SJSA1 (cell line): ENCODE measurements around the gene PCED1B. TPM values are rescaled to one million over a fixed set of nuclear protein-coding genes. Genes with fewer than 3 reads are reported as not detected.
"Not testable (repeated sequence)": the region's sequence is repeated elsewhere in the genome, so short reads cannot be mapped to it uniquely, and the experiment has no call there.

Source experiments
- DNase-seq, 2 experiments: peaks; one replicate each; pipeline ENCODE4 v3.0.0-alpha.2; 2015 to 2020; ENCODE audit warnings: low spot score in 2 of 2, low read depth in 1 of 2
- H3K27ac ChIP-seq: fragments of 250-450 bp; sonication (Bioruptor Pico); 2 replicates; pipeline ENCODE4 v1.5.1; 2020; ENCODE audit warnings: mild to moderate bottlenecking, moderate library complexity
- H3K27me3 ChIP-seq: fragments of 250-450 bp; sonication (Bioruptor Pico); replicated peaks from 2 replicates; pipeline ENCODE4 v1.5.1; 2020; ENCODE audit warnings: mild to moderate bottlenecking, moderate library complexity
- H3K36me3 ChIP-seq: fragments of 250-450 bp; sonication (Bioruptor Pico); 2 replicates; pipeline ENCODE4 v1.5.1; 2020; ENCODE audit warnings: mild to moderate bottlenecking
- H3K4me1 ChIP-seq: fragments of 250-450 bp; sonication (Bioruptor Pico); replicated peaks from 2 replicates; pipeline ENCODE4 v1.6.1; 2021; ENCODE audit warnings: mild to moderate bottlenecking
- H3K4me3 ChIP-seq: fragments of 250-450 bp; sonication (Bioruptor Pico); 2 replicates; pipeline ENCODE4 v1.5.1; 2020; ENCODE audit warnings: mild to moderate bottlenecking
- H3K9me3 ChIP-seq: fragments of 250-450 bp; sonication (Bioruptor Pico); replicated peaks from 2 replicates; pipeline ENCODE4 v1.5.1; 2020; ENCODE audit warnings: mild to moderate bottlenecking
- total RNA-seq: library from RNA; depleted of rRNA; stranded (reverse); fragments of >200 nt; shearing (Covaris generic); gene quantifications from 2 replicates; pipeline ENCODE4 v1.2.3, GENCODE V29; 2014; rRNA removed

PCED1B gene, protein sequence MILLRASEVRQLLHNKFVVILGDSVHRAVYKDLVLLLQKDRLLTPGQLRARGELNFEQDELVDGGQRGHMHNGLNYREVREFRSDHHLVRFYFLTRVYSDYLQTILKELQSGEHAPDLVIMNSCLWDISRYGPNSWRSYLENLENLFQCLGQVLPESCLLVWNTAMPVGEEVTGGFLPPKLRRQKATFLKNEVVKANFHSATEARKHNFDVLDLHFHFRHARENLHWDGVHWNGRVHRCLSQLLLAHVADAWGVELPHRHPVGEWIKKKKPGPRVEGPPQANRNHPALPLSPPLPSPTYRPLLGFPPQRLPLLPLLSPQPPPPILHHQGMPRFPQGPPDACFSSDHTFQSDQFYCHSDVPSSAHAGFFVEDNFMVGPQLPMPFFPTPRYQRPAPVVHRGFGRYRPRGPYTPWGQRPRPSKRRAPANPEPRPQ
- total RNA-seq: 0.39 and 13.1 TPM in 2 replicates

DNA sequence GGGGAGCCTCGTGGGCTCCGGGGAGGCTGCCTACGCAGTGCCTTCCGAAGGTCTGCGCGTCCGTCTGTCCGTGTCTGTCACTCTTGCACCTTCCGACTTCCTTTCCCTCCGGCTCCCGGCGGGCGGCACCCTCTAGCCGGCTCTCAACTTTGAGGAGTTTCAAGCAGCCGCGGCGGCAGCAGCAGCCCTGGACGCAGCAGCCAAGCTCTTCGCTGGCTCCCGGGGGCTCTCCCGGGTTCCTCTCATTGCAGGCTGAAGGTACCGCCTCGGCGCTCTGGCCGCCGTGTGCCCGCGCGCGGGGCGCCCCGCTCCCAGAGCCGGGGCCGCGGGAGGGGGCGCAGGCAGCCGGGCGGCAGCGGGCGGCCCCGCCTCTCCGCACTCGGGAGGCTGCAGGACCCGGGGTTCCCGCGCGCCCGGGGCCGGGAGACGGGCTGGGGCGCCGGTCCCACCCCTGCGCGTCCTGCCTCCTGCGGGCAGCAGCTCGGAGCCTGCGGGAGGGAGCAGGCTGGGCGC lies at the start of gene PCED1B, which contains the start of gene AMIGO2:
TSS of gene PCED1B (plus strand) at position 154 of the 513 bp plus-strand sequence. CDS start 155,443 bp downstream, outside the sequence.
TSS of gene AMIGO2 (minus strand) at position 492 of the 513 bp plus-strand sequence. CDS start 957 bp downstream, outside the sequence.
- Histone ChIP-seq H3K4me1 (peaks cover 59% of the 10 kb centered on the region), H3K4me3 (peak within 1 kb of the TSS; percentile 78), H3K9me3 (no peaks in the 10 kb centered on the region), H3K27me3 (no peaks in the 10 kb centered on the region), H3K36me3 (peaks cover 12% of the 10 kb centered on the region), H3K27ac (peak within 1 kb of the TSS; percentile 68)
- DNase-seq: peak; percentile 65 to 79

DNA sequence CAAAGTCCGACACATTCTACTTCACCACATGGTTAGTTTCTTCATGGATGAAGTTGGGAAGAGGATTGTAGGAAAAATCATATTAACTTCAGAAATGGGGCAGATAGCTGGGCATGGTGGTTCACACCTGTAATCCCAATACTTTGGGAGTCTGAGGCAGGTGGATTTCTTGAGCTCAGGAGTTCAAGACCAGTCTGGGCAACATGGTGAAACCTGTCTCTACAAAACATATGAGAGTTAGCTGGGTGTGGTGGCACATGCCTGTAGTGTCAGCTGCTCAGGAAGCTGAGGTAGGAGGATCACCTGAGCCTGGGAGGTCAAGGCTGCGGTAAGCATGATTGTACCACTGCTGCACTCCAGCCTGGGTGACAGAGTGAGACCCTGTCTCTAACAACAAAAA lies 49.5 kb upstream of the PCED1B start:
- Histone ChIP-seq H3K36me3 (no peaks in the 10 kb centered on the region), H3K4me3 (no peak overlapping the region), H3K27ac (no peak overlapping the region), H3K27me3 (no peaks in the 10 kb centered on the region; the same call in 1 of the 2 replicates), H3K4me1 (peaks cover 8% of the 10 kb centered on the region), H3K9me3 (0 out of 2 replicates have a peak, but pooled peaks cover 4% of the 10 kb centered on the region)
- peak; percentile 63 to 79 for DNase-seq

DNA sequence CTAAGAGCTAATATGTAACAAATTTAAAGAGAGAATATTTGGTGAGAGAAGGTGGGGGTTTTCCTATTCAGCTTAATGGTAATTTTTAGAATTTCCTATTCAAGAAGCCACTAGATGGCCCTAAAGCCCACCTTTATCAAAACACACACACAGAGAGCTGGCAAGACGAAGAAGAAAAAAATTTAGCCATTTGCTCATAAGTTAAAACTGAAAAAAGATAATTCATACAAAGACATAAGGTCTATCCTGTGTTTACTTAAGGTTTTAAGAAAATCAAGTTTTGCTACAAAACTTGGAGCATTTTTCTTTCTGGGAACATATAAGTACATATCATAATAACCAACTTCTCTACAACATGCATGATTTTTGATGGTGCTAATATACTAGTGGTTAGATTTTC lies 46.8 kb upstream of the PCED1B start:
- Histone ChIP-seq H3K36me3 (no peaks in the 10 kb centered on the region), H3K9me3 (0 out of 2 replicates have a peak, but pooled peaks cover 4% of the 10 kb centered on the region), H3K4me3 (no peak overlapping the region), H3K4me1 (peaks cover 8% of the 10 kb centered on the region), H3K27me3 (no peaks in the 10 kb centered on the region; the same call in 1 of the 2 replicates), H3K27ac (no peak overlapping the region)
- peak in 1 of 2 experiments; percentile 58 for DNase-seq

DNA sequence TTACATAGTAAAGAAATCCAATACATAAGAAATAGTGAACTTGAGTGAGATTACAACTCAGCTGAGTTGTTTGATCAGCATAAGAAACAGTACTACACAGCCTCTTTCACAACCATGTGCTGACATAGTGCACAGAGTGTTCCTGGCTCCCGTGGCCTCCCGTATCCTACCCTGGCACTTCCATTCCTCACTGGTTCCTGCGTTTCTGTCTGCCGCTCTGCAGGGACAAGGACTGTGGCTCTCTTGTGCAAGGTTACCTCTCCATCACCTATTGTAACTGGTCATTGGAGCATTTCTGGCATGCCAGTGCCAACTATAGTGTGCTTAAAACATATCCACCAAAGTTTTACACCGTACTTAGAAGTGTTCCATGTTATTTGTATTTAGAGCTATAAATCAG lies 46.3 kb upstream of the PCED1B start:
- no peaks in the 10 kb centered on the region for H3K36me3 ChIP-seq
- no peak for DNase-seq
- no peaks in the 10 kb centered on the region; the same call in 1 of the 2 replicates for H3K27me3 ChIP-seq
- H3K27ac ChIP-seq: no peak overlapping the region
- H3K4me1 ChIP-seq: peaks cover 8% of the 10 kb centered on the region
- H3K4me3 ChIP-seq: no peak overlapping the region
- 0 out of 2 replicates have a peak, but pooled peaks cover 4% of the 10 kb centered on the region for H3K9me3 ChIP-seq

DNA sequence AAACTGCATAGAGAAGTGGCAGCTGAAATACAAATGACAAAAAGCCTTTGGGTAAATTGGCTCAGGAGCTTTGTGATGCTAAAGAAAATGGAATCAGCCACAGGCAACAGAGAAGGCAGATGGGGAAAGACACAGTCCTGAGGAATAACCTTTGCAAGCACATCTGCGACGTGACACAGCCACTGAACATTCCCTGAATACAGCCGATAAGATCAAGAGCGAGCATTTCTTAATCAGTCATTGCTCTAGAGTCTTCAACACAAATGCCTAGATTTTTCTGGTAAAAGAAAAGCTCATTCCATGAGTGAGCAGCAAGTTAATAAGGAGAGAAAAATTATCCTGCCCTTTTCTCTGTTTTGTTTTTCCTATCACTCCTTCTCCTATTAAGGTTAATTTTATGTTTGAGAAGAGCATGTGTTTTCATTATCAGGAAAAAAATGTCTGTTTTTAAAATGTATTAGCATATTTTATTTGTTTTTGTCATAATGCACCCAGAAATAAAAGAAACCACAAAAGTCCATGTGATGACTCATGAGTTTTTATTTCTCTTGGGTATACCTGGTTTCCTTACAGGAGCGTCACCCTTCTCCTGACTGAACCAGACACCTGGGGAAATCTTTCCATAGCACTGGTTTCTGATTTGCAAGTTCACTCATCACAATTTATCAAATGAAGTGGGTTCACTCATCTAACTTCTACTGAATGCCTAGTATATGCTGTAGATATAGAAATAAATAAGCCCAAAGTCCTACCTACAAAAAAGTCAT lies 45.4 kb upstream of the PCED1B start:
- no peaks in the 10 kb centered on the region for H3K27me3 ChIP-seq
- H3K36me3 ChIP-seq: no peaks in the 10 kb centered on the region
- H3K4me1 ChIP-seq: peaks cover 7% of the 10 kb centered on the region
- no peak overlapping the region for H3K27ac ChIP-seq
- DNase-seq: no peak
- 0 out of 2 replicates have a peak, but pooled peaks cover 3% of the 10 kb centered on the region for H3K9me3 ChIP-seq
- H3K4me3 ChIP-seq: no peak overlapping the region

DNA sequence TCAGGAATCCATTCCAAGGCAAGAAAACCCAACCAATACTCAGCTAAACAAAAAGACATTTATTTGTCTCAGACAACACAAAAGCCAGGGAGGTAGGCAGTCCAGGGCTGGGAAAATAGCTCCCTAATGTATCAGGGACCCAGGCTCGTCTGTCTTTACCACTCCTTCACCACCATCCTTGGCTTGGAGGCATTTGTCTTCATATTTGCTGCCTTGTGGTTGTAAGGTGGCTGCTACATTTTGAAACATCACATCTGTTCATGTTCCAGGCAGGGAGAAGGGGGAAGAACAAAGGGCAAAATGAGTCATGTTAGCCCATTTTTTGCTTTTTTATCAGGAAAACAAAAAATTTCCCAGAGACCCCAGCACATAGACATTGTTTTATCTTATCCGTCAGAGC lies 44.8 kb upstream of the PCED1B start:
- Histone ChIP-seq H3K27me3 (no peaks in the 10 kb centered on the region), H3K4me3 (no peak overlapping the region), H3K9me3 (0 out of 2 replicates have a peak, but pooled peaks cover 2% of the 10 kb centered on the region), H3K27ac (no peak overlapping the region), H3K36me3 (no peaks in the 10 kb centered on the region), H3K4me1 (peaks cover 2% of the 10 kb centered on the region)
- peak in 1 of 2 experiments; percentile 12 for DNase-seq

DNA sequence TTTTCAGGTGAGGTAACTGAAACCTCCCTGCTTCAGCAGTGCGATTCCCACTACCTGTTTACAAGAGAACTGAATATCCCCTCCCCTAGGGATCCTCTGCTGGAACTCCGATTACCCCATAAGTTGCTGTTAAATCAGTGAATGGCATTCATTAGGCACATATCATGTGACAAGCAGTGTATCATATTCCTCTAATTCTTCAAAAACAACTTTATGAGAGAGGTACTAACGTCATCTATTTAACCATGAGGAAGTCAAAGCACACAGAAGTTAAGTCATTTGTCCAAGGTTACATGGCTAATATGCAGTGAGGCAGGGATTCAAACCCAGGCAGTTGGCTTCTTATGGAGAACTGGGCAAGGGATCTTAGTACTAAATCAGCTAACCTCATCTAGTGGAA lies 43.9 kb upstream of the PCED1B start:
- Histone ChIP-seq H3K27me3 (no peaks in the 10 kb centered on the region), H3K4me1 (0 out of 2 replicates have a peak, but pooled peaks cover 4% of the 10 kb centered on the region), H3K9me3 (0 out of 2 replicates have a peak, but pooled peaks cover 2% of the 10 kb centered on the region), H3K27ac (no peak overlapping the region), H3K36me3 (no peaks in the 10 kb centered on the region), H3K4me3 (no peak overlapping the region)
- no peak for DNase-seq

DNA sequence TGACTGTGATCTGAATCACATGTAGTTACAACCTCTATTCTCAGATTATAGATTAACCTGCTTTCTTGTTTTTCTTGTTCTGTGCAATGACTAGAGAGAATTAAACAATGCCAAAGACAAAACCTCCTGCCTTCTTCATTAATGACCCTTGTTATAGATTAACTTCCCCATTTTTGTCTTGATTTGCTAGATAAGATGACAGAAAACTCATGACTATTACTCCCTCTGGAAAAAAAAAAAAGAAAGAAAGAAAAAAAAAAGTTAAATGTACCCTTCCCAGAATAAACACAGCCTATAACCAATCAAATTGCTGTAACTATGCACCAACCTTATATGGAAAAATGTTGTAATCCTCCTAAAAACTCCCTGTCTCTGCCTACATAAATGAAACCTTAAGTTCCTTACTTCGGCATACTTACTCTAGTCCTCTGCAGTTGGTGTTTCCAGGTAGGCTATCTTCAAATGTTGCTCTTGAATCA lies 41.1 kb upstream of the PCED1B start:
- H3K36me3 ChIP-seq: no peaks in the 10 kb centered on the region
- 0 out of 2 replicates have a peak, but pooled peaks cover 4% of the 10 kb centered on the region for H3K4me1 ChIP-seq
- H3K27me3 ChIP-seq: no peaks in the 10 kb centered on the region
- DNase-seq: no peak
- no peak overlapping the region for H3K27ac ChIP-seq
- no peaks in the 10 kb centered on the region for H3K9me3 ChIP-seq
- H3K4me3 ChIP-seq: no peak overlapping the region

DNA sequence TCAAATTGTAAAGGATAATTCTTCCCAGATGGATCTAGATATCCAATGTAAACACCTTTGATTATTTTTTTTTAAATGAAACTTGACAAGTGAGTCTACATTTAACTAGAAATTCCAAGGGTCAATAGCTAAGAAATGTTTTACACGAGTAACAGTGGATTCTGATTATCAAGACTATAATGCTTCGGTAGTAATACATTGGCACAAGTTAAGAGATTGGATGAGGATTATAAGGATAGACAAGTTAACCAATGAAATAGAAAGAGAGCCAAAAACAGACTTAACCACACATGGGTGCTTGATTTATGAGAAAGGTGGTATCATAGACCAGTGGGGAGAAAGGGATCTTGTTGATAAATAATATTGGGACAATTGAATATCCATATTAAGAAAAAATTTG lies 40.3 kb upstream of the PCED1B start:
- Histone ChIP-seq H3K27ac (no peak overlapping the region), H3K27me3 (no peaks in the 10 kb centered on the region), H3K4me1 (0 out of 2 replicates have a peak, but pooled peaks cover 4% of the 10 kb centered on the region), H3K4me3 (no peak overlapping the region), H3K36me3 (no peaks in the 10 kb centered on the region), H3K9me3 (no peaks in the 10 kb centered on the region)
- no peak for DNase-seq

DNA sequence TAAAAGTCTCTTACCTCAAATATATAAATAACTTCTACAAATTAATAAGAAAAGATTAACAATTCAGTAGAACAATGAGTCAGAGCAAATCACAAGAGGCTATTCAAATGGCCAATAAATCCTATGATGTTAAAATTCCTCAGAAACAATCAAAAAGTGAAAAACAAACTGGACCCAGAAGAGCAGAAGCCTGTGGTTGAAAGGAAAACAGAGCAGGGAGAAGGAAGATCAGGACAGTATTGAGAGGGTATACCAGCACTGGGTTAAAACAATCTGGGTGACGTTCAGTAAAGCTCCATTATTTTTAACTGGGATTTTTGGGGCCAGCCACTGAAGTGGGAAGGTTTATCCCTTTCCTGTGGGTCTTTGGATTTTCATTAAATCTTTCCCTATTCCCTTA lies 39.7 kb upstream of the PCED1B start:
- no peaks in the 10 kb centered on the region for H3K27me3 ChIP-seq
- no peak overlapping the region for H3K4me3 ChIP-seq
- DNase-seq: no peak
- H3K27ac ChIP-seq: no peak overlapping the region
- no peaks in the 10 kb centered on the region for H3K9me3 ChIP-seq
- H3K36me3 ChIP-seq: no peaks in the 10 kb centered on the region
- H3K4me1 ChIP-seq: 0 out of 2 replicates have a peak, but pooled peaks cover 4% of the 10 kb centered on the region

DNA sequence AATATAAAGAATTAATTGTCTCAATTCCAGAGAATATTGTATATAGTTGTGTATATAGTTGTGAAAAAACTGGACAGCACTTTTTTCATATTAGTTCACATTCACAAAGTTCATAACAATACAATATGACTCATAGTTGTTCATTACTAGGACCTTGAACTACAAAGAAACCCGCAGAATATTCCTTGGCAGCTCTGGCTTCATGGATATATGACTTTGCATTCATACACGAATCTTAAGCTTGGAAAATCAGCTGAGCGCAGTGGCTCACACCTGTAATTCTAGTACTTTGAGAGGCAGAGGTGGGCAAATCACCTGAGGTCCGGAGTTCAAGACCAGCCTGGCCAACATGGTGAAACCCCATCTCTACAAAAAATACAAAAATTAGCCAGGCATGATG lies 38.1 kb upstream of the PCED1B start:
- Histone ChIP-seq H3K4me1 (0 out of 2 replicates have a peak, but pooled peaks cover 4% of the 10 kb centered on the region), H3K27ac (no peak overlapping the region), H3K4me3 (no peak overlapping the region), H3K36me3 (no peaks in the 10 kb centered on the region), H3K9me3 (no peaks in the 10 kb centered on the region), H3K27me3 (no peaks in the 10 kb centered on the region)
- DNase-seq: no peak

DNA sequence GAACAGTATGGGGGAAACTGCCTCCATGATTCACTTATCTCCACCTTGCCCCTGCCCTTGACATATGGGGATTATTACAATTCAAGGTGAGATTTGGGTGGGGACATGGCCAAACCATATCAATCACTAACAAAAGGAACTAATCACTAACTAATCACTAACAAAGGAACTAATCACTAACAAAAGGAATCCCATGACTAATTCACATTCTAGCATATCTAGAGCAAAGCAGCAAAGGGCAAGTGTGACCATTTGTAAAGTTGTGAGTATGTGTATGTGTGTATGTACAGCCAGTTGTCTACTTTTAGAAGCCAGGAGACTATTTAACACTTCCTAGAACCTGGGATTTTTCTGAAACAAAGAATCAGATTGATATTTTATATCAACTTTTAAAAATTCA lies 30.9 kb upstream of the PCED1B start:
- DNase-seq: no peak
- Histone ChIP-seq H3K27ac (no peak overlapping the region), H3K27me3 (no peaks in the 10 kb centered on the region), H3K4me1 (no peaks in the 10 kb centered on the region), H3K9me3 (0 out of 2 replicates have a peak, but pooled peaks cover 2% of the 10 kb centered on the region), H3K36me3 (no peaks in the 10 kb centered on the region), H3K4me3 (no peak overlapping the region)

DNA sequence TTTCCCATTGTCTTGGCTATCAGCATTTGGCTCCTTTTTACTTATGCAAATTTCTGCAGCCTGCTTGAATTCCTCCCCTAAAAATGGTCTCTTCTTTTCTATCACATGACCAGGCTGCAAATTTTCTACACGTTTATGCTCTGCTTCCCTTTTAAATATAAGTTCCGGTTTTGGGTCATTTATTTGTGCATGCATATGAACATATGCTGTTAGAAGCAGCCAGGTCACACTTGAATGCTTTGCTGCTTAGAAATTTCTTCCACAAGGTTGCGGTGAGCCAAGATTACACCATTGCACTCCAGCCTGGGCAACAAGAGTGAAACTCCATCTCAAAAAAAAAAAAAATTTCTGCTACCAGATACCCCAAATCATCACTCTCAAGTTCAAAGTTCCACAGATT lies 28.1 kb upstream of the PCED1B start:
- DNase-seq, H3K4me1 ChIP-seq: not testable (repeated sequence)

More for the DNA sequence above, 28.1 kb upstream of the PCED1B start:
- not testable (repeated sequence) for H3K27ac ChIP-seq, H3K9me3 ChIP-seq, H3K27me3 ChIP-seq, H3K4me3 ChIP-seq, H3K36me3 ChIP-seq
